Motor neuron (in vitro differentiated cells): ENCODE measurements around the gene SLC8A2. TPM values are rescaled to one million over a fixed set of nuclear protein-coding genes. Genes with fewer than 3 reads are reported as not detected.

Experiments
- ATAC-seq, 8 experiments: fragments of 200-7000 bp; cut with Tn5 transposase; replicated peaks in 6 of 8; 2 replicates each; pipeline ENCODE4 v1.8.0; 2021; ENCODE audit warnings: mild to moderate bottlenecking in 8 of 8, moderate library complexity in 8 of 8
- H3K27ac ChIP-seq, 2 donors: fragments of 250-450 bp; sonication (Bioruptor Pico); 2 replicates each; pipeline ENCODE4 v1.9.0; 2021; ENCODE audit warnings: antibody characterized with exemption in 2 of 2, mild to moderate bottlenecking in 2 of 2, moderate library complexity in 1 of 2
- H3K4me1 ChIP-seq, 2 donors: fragments of 250-450 bp; sonication (Bioruptor Pico); replicated peaks in 1 of 2; 2 replicates each; pipeline ENCODE4 v1.6.1; 2021; ENCODE audit warnings: antibody characterized with exemption in 2 of 2, mild to moderate bottlenecking in 2 of 2, moderate library complexity in 1 of 2
- H3K4me3 ChIP-seq, 5 donors: fragments of 250-450 bp; sonication (Bioruptor Pico); 2 replicates each; pipeline ENCODE4 v1.9.0; 2021; ENCODE audit warnings: antibody characterized with exemption in 5 of 5, mild to moderate bottlenecking in 5 of 5, moderate library complexity in 4 of 5
- WGBS, 10 experiments: fragments of 450-650 bp; shearing (Covaris generic); methylation state at CpG; one replicate each; pipeline ENCODE4 v1.0.0; 2022; 5-methylcytosine and 5-hydroxymethylcytosine counted together
- in situ Hi-C, 9 experiments: fragments of 400-800 bp; cut with MboI; loops; one replicate each; pipeline ENCODE4 v1.15.0; 2021; ENCODE audit warnings: low sequenced_read_pairs in 9 of 9, low pct_unique_long_range_greater_than_20kb in 2 of 9; ENCODE audit not compliant: unreplicated experiment in 9 of 9
- total RNA-seq, 8 experiments: library from RNA; unstranded; fragments of 300-600 nt; gene quantifications; 2 replicates each; pipeline versions ENCODE4 v1.2.3 to v1.2.4, GENCODE V29; 2022

Gene SLC8A2
- total RNA-seq, 8 experiments from 2014 or later: 1.4 to 351 (median 9.7) TPM

- Histone ChIP-seq H3K4me1 (peaks cover 10 to 18% of the 10 kb centered on the region in 2 donors), H3K4me3 (no peak overlapping the region), H3K27ac (no peak overlapping the region)
- WGBS, 10 experiments: 75 to 100% (median 89%) methylated on average over 1 to 4 of the region's 5 CpGs; no CpG with 5 or more reads in 1 of the 10 experiments
- ATAC-seq: no peak
- in situ Hi-C loops: no loop called here
These were observed 9.8 kb downstream of the SLC8A2 start for GRCh38 chr19:47461876-47462275.

DNA sequence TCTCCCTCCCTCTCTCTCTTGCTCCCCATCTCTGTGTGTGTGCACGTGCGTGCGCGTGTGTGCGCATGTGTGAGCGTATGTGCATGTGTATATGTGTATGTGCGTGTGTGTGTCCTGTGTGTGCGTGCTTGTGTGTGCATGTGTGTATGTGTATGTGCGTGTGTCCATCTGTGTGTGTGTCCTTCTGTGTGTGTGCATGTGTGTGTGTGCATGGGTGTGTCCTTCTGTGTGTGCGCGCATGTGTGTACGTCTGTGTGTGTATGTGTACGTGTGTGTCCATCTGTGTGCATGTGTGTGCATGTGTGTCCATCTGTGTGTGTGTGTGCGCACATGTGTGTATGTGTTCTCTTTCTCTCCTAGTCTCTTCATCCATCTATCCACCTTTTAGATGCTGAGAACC is 12.2 kb downstream of the SLC8A2 start:
- in situ Hi-C loops: no loop called here
- Histone ChIP-seq H3K4me1 (peaks cover 1 to 4% of the 10 kb centered on the region in 2 donors), H3K27ac (no peak overlapping the region), H3K4me3 (no peak overlapping the region)
- no peak for ATAC-seq
- 18 to 100% (median 72%) methylated on average over 2 to 11 of the region's 14 CpGs; no CpG with 5 or more reads in 2 of the 10 experiments for WGBS, 10 experiments

- no peak for ATAC-seq
- Histone ChIP-seq H3K4me1 (no peaks in the 10 kb centered on the region), H3K27ac (no peak overlapping the region), H3K4me3 (no peak overlapping the region)
- WGBS, 10 experiments: 10 to 81% (median 43%) methylated on average over 1 to 5 of the region's 5 CpGs; no CpG with 5 or more reads in 3 of the 10 experiments
- in situ Hi-C loops: no loop called here
These were observed 13.0 kb downstream of the SLC8A2 start for GRCh38 chr19:47458672-47459071.

DNA sequence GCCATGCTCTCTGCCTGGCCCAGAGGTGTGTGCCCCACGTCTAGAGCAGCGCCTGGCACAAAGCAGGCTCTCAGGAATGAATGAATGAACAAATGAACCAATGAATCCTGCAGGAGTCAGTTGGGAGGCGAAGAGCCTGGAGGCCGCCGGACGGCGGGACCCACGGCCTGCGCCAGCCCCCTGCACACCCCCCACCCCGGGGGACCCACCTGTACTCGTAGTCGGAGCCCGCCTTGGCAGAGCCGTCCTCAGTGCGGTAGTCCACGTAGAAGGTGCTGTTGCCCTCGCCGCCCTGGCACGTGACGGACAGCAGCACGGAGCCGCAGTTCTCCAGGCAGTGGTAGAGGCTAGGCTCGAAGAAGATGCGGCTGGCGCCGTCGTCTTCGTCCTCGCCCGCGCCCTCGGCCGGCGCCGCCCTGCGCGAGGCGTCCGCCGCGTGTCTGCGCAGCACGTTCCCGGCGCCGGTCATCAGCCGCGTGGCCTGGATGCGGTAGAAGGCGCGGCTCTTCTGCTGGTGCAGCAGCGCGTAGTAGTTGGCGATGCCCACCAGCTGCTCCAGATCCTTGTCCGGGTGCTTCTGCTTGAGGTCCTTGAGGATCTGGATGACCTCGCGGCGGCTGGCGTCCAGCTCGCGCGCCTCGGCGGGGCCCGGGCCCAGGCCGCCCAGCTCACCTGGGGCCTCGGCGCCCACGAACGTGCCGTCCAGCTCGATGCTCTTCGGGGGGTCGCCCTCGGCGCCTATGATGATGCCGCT is 14.8 kb downstream of the SLC8A2 start:
- no peaks in the 10 kb centered on the region for H3K4me1 ChIP-seq
- peak overlapping the region in 1 of 5 donors; percentile 5 for H3K4me3 ChIP-seq
- in situ Hi-C loops: no loop called here
- peak in 3 of 8 experiments; percentile 60 to 67 (median 66) for ATAC-seq
- no peak overlapping the region for H3K27ac ChIP-seq
- WGBS, 10 experiments: 5 to 52% (median 25%) methylated on average over 4 to 22 of the region's 77 CpGs; no CpG with 5 or more reads in 6 of the 10 experiments

DNA sequence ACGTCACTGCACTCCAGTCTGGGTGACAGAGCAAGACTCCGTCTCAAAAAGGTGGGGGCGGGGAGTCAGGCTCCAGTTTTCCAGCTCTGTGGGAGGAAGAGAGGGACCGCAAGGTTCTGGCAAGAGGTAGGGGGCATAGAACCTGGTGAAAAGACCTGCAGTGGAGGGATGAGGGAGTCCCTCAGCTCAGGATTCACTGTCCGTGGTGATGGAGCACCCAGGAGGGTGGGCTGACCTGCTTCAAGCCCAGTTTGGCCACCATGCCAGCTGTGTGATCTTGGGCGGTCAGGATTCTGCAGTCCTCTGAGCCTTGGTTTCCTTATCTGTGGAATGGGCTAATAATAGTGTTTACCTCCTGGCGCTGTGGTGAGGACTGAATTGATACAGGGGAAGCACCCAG is 21.2 kb downstream of the SLC8A2 start:
- no peak overlapping the region for H3K27ac ChIP-seq
- H3K4me3 ChIP-seq: no peak overlapping the region
- in situ Hi-C loops: no loop called here
- ATAC-seq: no peak
- WGBS, 10 experiments: 20 to 100% (median 100%) methylated on average over 1 to 2 of the region's 7 CpGs; no CpG with 5 or more reads in 3 of the 10 experiments
- peaks cover 6 to 7% of the 10 kb centered on the region in 2 donors for H3K4me1 ChIP-seq

GRCh38 chr19:47448360-47448727 is 23.3 kb downstream of the SLC8A2 start:
- in situ Hi-C loops: loop anchor here in 5 of 9 experiments (25.0 kb wide), 3 partner anchors 239 to 289 kb away; partner anchors contain the start of genes EHD2 (in 2 of the 5) and NOP53 (in 1 of the 5)
- no peak for ATAC-seq
- Histone ChIP-seq H3K4me1 (peaks cover 6 to 7% of the 10 kb centered on the region in 2 donors), H3K4me3 (peak overlapping the region in 1 of 5 donors; percentile 40), H3K27ac (no peak overlapping the region)
- WGBS, 10 experiments: 20 to 100% (median 35%) methylated on average over 1 to 8 of the region's 9 CpGs; no CpG with 5 or more reads in 3 of the 10 experiments

DNA sequence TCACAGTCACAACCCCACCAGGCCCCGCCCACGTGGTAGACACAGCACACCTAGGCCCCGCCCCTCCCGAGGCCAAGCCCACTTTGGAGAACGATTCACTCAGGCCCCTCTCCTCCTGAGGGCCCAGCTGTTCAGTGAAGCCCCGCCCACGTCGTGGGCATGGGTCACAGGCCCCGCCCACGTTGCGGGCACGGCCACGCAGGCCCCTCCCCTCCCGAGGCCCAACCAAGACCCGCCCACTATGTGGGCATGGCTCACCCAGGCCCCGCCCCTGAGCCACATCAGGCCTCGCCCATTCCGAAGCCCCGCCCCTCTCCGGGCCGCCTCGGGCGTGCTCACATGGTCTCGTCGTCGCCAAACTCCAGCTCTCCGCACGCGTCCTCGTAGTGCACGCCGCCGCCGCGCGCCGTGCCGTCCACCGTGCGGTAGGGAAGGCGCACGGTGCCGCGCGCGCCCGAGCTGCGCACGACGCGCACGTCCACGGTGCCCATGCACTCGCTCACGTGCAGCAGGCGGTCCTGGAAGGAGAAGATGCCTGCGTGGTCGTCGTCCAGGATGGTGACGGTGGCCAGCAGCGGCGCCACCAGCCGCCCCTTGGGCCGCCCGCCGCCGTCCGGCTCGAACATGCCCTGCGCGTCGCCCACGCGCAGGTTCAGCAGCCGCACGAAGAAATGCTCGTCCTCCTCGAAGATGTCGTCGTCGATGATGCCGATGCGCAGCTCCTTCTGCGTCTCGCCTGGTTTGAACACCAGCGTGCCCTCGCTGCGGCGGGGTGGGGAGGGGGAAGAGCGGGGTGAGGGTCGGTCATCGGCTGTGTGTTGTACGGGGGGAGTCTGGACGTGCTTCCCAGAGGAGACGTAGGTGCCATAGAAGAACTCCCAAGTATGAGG is 24.0 kb downstream of the SLC8A2 start:
- peaks cover 6 to 7% of the 10 kb centered on the region in 2 donors for H3K4me1 ChIP-seq
- H3K4me3 ChIP-seq: peak overlapping the region; percentile 18 to 40 (median 32)
- peak overlapping the region; percentile 9 to 55 for H3K27ac ChIP-seq
- 0 to 80% (median 8%) methylated on average over 1 to 16 of the region's 95 CpGs; no CpG with 5 or more reads in 6 of the 10 experiments for WGBS, 10 experiments
- ATAC-seq: peak; percentile 55 to 84 (median 81)
- in situ Hi-C loops: loop anchor here in 5 of 9 experiments (25.0 kb wide), 3 partner anchors 240 to 290 kb away; partner anchors contain the start of genes EHD2 (in 2 of the 5) and NOP53 (in 1 of the 5)

- H3K4me3 ChIP-seq: peak overlapping the region; percentile 18 to 40 (median 32)
- in situ Hi-C loops: loop anchor here in 5 of 9 experiments (25.0 kb wide), 3 partner anchors 240 to 290 kb away; partner anchors contain the start of genes EHD2 (in 2 of the 5) and NOP53 (in 1 of the 5)
- H3K4me1 ChIP-seq: peaks cover 6 to 7% of the 10 kb centered on the region in 2 donors
- H3K27ac ChIP-seq: peak overlapping the region; percentile 9 to 55
- ATAC-seq: peak; percentile 11 to 71 (median 66)
- 0 to 80% (median 20%) methylated on average over 1 to 5 of the region's 28 CpGs; no CpG with 5 or more reads in 3 of the 10 experiments for WGBS, 10 experiments
These were observed 24.9 kb downstream of the SLC8A2 start for GRCh38 chr19:47446534-47447469.

- ATAC-seq: peak; percentile 4 to 59 (median 26)
- Histone ChIP-seq H3K4me1 (peaks cover 6 to 7% of the 10 kb centered on the region in 2 donors), H3K4me3 (peak overlapping the region in 2 of 5 donors; percentile 1 to 8), H3K27ac (no peak overlapping the region)
- WGBS, 10 experiments: 0% methylated on average over 1 to 2 of the region's 22 CpGs; no CpG with 5 or more reads in 8 of the 10 experiments
- in situ Hi-C loops: loop anchor here in 5 of 9 experiments (25.0 kb wide), 3 partner anchors 241 to 291 kb away; partner anchors contain the start of genes EHD2 (in 2 of the 5) and NOP53 (in 1 of the 5)
These were observed 25.7 kb downstream of the SLC8A2 start for GRCh38 chr19:47445937-47446402.

DNA sequence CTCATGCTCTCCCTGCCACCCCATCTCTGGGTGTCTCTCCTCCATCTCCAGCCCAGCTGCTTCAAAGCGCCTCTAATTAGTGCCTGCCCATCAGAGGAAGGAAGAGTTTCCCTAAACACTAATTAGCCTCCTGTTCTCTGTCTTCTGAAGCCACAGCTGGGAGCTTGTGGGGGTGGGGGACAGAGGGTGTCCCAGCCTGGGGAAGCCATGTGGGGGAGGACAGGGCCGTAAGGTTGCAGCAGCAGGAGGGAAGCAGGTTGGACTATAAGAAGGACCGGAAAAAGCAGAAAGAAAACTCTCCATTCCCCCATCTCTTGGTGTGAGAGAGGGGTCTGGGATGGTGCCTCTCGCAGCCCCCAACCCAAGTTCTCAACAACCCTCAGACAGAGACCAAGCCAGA is 26.2 kb downstream of the SLC8A2 start:
- ATAC-seq: no peak
- peaks cover 6 to 7% of the 10 kb centered on the region in 2 donors for H3K4me1 ChIP-seq
- H3K27ac ChIP-seq: no peak overlapping the region
- 10 to 100% (median 45%) methylated on average over 1 to 2 of the region's 4 CpGs; no CpG with 5 or more reads in 4 of the 10 experiments for WGBS, 10 experiments
- peak overlapping the region in 2 of 5 donors; percentile 1 to 8 for H3K4me3 ChIP-seq
- in situ Hi-C loops: loop anchor here in 5 of 9 experiments (25.0 kb wide), 3 partner anchors 242 to 292 kb away; partner anchors contain the start of genes EHD2 (in 2 of the 5) and NOP53 (in 1 of the 5)

DNA sequence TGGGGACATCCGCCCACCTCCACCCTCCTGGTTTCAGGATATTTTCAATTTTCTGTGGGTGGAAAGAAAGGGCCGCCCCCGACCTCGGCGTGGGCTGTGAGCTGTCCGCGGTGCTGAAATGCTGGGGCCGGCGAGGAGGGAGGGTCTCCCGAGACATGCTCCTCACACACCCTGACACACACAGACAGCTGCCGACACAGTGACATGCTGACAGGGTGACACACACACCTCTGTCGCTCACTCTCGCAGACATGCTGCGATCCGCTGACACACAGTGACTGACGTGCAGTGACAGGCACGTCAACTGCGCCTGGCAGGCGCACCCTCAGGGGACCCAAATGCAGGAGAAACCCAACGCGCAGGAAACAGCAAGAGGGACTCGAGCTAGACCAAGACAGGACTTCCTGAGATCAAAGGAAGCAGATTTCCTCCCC is 27.3 kb downstream of the SLC8A2 start:
- no peak overlapping the region for H3K4me3 ChIP-seq
- peaks cover 6 to 7% of the 10 kb centered on the region in 2 donors for H3K4me1 ChIP-seq
- WGBS, 10 experiments: 0 to 69% (median 20%) methylated on average over 1 to 14 of the region's 22 CpGs; no CpG with 5 or more reads in 4 of the 10 experiments
- ATAC-seq: no peak
- in situ Hi-C loops: loop anchor here in 5 of 9 experiments (25.0 kb wide), 3 partner anchors 243 to 293 kb away; partner anchors contain the start of genes EHD2 (in 2 of the 5) and NOP53 (in 1 of the 5)
- H3K27ac ChIP-seq: no peak overlapping the region
